MM.1S (cell line): ENCODE data around the gene OR10J4.

Experiments used
- EZH2 ChIP-seq: fragments of 300-600 bp; sonication (generic); optimal IDR thresholded peaks from 2 replicates; pipeline ENCODE3; 2017; ENCODE audit warnings: low read depth, mild to moderate bottlenecking, antibody characterized with exemption, low read length, mixed read lengths
- EZH2phosphoT487 ChIP-seq: fragments of 300-600 bp; sonication (generic); IDR thresholded peaks from 2 replicates; pipeline ENCODE4 v1.6.1; 2018; ENCODE audit warnings: antibody characterized with exemption, low read length
- TF ChIP-seq, protein P1 (sequence below): fragments of 300-600 bp; sonication (generic); IDR thresholded peaks from 2 replicates; pipeline ENCODE4 v1.5.1; 2016; ENCODE audit warnings: antibody characterized with exemption, low read length, mixed read lengths

DNA sequence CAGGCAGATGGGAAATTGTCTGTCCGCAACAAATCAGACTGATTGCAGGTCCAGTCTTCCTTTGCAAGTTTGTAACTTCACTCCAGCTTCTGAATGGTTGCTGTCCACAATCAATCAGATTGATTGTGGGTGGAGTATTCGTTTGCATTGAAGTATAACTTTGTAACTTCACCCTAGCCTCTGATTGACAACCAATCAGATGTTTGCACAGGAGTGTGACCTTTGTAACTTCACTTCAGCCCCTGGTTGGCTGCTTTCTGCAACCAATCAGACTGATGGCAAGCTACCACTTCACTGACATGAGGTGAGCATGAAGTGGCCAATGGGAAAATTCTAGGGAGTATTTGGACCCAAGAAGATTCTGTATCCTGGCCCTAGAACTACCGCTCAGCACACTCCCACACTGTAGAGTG is 33.2 kb downstream of the OR10J4 start:
- TF ChIP-seq, protein P1, sequence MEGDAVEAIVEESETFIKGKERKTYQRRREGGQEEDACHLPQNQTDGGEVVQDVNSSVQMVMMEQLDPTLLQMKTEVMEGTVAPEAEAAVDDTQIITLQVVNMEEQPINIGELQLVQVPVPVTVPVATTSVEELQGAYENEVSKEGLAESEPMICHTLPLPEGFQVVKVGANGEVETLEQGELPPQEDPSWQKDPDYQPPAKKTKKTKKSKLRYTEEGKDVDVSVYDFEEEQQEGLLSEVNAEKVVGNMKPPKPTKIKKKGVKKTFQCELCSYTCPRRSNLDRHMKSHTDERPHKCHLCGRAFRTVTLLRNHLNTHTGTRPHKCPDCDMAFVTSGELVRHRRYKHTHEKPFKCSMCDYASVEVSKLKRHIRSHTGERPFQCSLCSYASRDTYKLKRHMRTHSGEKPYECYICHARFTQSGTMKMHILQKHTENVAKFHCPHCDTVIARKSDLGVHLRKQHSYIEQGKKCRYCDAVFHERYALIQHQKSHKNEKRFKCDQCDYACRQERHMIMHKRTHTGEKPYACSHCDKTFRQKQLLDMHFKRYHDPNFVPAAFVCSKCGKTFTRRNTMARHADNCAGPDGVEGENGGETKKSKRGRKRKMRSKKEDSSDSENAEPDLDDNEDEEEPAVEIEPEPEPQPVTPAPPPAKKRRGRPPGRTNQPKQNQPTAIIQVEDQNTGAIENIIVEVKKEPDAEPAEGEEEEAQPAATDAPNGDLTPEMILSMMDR, result no peak
- no peak for TF ChIP-seq EZH2
- TF ChIP-seq EZH2phosphoT487, result no peak
